ENCODE data around the gene DMXL2.
A peak's percentile ranks its signal among the peaks of the same experiment; 100 is the strongest.
"Not testable (repeated sequence)": the region's sequence is repeated elsewhere in the genome, so short reads cannot be mapped to it uniquely, and the experiment has no call there.

The DMXL2 gene, protein sequence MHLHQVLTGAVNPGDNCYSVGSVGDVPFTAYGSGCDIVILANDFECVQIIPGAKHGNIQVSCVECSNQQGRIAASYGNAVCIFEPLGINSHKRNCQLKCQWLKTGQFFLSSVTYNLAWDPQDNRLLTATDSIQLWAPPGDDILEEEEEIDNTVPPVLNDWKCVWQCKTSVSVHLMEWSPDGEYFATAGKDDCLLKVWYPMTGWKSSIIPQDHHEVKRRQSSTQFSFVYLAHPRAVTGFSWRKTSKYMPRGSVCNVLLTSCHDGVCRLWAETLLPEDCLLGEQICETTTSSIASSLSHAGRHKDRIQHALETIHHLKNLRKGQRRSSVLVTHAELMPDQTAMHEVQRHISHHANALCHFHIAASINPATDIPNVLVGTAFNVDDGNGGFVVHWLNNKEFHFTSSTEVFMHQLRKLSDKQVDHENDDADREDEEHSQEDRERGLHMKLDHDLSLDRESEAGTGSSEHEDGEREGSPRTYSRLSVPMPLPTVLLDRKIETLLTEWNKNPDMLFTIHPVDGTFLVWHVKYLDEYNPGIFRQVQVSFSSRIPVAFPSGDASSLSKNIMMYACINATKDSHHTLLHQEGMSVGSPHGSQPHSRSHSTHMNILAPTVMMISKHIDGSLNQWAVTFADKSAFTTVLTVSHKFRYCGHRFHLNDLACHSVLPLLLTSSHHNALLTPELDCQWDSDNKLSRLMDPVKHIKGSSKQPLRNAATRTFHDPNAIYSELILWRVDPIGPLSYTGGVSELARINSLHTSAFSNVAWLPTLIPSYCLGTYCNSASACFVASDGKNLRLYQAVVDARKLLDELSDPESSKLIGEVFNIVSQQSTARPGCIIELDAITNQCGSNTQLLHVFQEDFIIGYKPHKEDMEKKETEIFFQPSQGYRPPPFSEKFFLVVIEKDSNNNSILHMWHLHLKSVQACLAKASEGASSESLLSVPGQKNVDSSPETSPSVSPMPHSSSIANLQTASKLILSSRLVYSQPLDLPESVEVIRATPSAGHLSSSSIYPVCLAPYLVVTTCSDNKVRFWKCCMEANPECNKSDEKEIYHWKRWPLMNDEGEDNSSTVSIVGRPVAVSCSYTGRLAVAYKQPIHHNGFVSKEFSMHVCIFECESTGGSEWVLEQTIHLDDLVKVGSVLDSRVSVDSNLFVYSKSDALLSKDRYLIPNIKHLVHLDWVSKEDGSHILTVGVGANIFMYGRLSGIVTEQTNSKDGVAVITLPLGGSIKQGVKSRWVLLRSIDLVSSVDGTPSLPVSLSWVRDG (N-terminal part only)

DNA sequence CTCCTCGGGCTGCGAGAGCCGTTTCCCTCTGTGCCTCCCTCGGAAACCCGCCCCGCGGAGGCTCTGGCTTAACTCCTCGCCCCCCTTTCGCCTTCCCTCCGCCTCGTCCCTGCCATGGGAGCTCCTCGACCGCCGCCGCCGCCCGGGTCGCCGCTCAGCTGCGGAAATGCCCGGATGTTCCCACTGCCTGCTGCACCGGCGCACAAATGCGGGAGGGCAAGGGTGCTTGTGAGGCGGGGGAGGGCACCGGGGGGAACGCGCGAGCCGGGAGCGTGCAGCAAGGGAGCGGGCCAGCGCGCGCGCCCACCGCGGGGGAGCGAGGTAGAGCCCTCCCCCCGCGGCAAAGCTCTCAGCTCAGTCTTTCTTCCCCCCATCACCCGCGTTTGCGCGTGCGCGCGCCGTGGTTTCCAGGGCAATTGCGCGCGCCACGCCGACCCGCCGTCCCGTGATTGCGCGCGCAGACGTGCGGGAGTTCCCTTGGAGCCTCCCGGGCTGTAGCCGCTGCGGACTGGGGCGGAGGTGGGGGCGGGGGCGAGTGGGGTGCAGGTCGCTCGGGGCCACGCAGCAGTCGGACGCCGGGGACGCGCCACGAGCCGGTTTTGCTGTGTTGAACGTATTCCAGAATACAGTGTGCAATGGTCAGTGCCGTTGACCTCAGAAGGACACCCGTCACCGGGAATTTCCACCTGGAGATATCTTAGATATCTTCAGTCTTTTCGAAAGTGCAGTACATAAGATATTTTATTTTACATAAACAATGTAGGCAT is at the start of gene DMXL2:
Gene DMXL2 (minus strand): TSS at position 168 of the 767 bp plus-strand sequence. CDS start 226 bp downstream, outside the sequence.
- Histone ChIP-seq H3K9me3 (ENCODE audit: control insufficient read depth, insufficient read depth, low read length) (no peaks in the 10 kb centered on the region), H3K27me3 (ENCODE audit: control insufficient read depth, insufficient read depth, low read length) (peaks cover 24% of the 10 kb centered on the region), H3K4me3 (ENCODE audit: low read depth, low read length) (peak within 1 kb of the TSS; percentile 95), H3K27ac (ENCODE audit: low read depth, low read length) (peak within 1 kb of the TSS; percentile 29), H3K9ac (ENCODE audit: low read depth, low read length) (peak within 1 kb of the TSS; percentile 42), H3K4me1 (ENCODE audit: control insufficient read depth, insufficient read depth, low read length) (peaks cover 6% of the 10 kb centered on the region; the same call in 1 of the 2 replicates), H3K36me3 (ENCODE audit: control insufficient read depth, insufficient read depth, low read length) (no peaks in the 10 kb centered on the region)

DNA sequence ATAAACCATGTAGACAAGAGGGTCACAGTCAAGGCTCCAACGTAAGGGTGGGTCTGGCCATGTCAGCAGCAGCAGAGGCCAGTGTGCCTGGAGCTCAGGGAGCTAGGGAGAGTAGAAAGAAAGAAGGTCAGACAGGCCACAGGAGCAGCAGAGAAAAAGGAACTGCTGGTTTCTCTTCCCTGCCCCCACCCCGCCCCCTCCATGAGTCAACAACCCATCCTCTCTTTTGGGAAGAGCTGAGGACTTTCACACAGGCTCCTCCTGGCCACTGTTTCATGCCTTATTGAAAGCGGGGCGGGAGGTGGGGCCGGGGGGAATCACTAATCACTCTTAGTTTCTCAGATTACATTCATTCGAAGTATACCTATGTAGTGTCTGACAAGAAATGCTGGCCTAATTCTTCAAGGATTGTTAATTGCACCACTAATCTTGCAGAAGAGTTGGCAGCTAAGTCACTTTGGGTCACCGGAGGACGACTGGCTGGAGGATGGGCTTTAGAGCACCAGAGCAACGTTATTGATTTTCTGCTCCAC is 49.6 kb upstream of the DMXL2 start:
- H3K4me3 ChIP-seq (ENCODE audit: low read depth, low read length) = no peak overlapping the region
- H3K9ac ChIP-seq (ENCODE audit: low read depth, low read length) = no peak overlapping the region
- no peaks in the 10 kb centered on the region for H3K36me3 ChIP-seq (ENCODE audit: control insufficient read depth, insufficient read depth, low read length)
- no peak overlapping the region for H3K27ac ChIP-seq (ENCODE audit: low read depth, low read length)
- H3K27me3 ChIP-seq (ENCODE audit: control insufficient read depth, insufficient read depth, low read length) = no peaks in the 10 kb centered on the region
- H3K9me3 ChIP-seq (ENCODE audit: control insufficient read depth, insufficient read depth, low read length) = no peaks in the 10 kb centered on the region
- peaks cover 7% of the 10 kb centered on the region; the same call in 1 of the 2 replicates for H3K4me1 ChIP-seq (ENCODE audit: control insufficient read depth, insufficient read depth, low read length)

DNA sequence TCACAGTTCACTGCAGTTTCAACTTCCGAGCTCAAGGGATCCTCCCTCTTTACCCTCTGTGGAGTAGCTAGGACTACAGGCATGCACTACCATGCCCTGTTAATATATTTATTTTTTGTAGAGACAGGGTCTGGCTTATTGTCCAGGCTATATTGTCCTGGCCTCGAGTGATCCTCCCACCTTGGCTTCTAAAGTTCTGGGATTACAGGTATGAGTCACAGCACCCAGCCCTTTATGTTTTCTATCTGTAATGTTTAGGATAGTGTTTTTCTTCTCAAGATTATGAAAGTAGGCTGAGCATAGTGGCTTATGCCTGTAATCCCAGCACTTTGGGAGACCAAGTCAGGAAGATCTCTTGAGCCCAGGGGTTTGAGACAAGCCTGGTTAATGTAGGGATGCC is 46.8 kb upstream of the DMXL2 start:
- Histone ChIP-seq H3K36me3 (ENCODE audit: control insufficient read depth, insufficient read depth, low read length) (no peaks in the 10 kb centered on the region), H3K27me3 (ENCODE audit: control insufficient read depth, insufficient read depth, low read length) (no peaks in the 10 kb centered on the region), H3K4me3 (ENCODE audit: low read depth, low read length) (no peak overlapping the region), H3K9ac (ENCODE audit: low read depth, low read length) (no peak overlapping the region), H3K4me1 (ENCODE audit: control insufficient read depth, insufficient read depth, low read length) (peaks cover 7% of the 10 kb centered on the region; the same call in 1 of the 2 replicates), H3K27ac (ENCODE audit: low read depth, low read length) (no peak overlapping the region), H3K9me3 (ENCODE audit: control insufficient read depth, insufficient read depth, low read length) (no peaks in the 10 kb centered on the region)

DNA sequence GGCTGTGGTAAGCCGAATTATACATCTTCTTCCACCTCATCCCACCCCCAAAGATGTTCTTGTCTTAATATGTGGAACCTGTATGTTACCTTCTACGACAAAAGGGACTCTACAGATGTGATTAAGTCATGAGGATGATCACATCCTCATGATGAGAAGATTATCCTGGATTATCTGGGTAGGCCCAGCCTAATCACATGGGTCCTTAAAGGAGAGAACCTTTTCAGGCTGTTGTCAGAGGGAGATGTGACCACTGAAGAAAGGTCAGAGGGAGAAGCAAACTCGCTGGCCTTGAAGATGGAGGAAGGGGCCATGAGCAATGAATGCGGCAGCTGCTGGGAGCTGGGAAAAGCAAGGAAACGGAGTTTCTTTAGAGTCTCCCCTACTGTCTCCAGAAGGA is 45.9 kb upstream of the DMXL2 start:
- H3K4me1 ChIP-seq (ENCODE audit: control insufficient read depth, insufficient read depth, low read length) = peaks cover 7% of the 10 kb centered on the region; the same call in 1 of the 2 replicates
- H3K9me3 ChIP-seq (ENCODE audit: control insufficient read depth, insufficient read depth, low read length) = no peaks in the 10 kb centered on the region
- no peaks in the 10 kb centered on the region for H3K27me3 ChIP-seq (ENCODE audit: control insufficient read depth, insufficient read depth, low read length)
- no peak overlapping the region for H3K9ac ChIP-seq (ENCODE audit: low read depth, low read length)
- no peaks in the 10 kb centered on the region for H3K36me3 ChIP-seq (ENCODE audit: control insufficient read depth, insufficient read depth, low read length)
- H3K4me3 ChIP-seq (ENCODE audit: low read depth, low read length) = no peak overlapping the region
- no peak overlapping the region for H3K27ac ChIP-seq (ENCODE audit: low read depth, low read length)

DNA sequence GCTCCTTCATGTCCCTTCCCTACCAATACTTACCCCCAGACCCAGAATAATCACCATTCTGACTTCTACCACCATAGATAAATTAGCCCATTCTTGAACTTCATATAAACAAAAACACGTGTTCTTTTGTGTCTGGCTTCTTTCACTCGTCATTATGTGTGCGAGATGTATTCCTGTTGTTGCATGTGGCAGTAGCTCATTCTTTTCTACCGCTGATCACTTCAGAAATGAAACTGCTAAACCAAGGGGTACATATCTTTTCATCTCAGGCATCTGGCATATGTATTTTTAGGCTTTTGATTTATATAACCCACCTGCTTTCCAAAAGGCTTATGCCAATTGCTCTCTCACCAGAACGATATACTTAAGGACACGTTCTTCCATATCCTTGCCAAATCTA is 44.9 kb upstream of the DMXL2 start:
- peaks cover 5% of the 10 kb centered on the region; the same call in 1 of the 2 replicates for H3K4me1 ChIP-seq (ENCODE audit: control insufficient read depth, insufficient read depth, low read length)
- no peaks in the 10 kb centered on the region for H3K27me3 ChIP-seq (ENCODE audit: control insufficient read depth, insufficient read depth, low read length)
- H3K4me3 ChIP-seq (ENCODE audit: low read depth, low read length) = no peak overlapping the region
- H3K36me3 ChIP-seq (ENCODE audit: control insufficient read depth, insufficient read depth, low read length) = no peaks in the 10 kb centered on the region
- H3K9ac ChIP-seq (ENCODE audit: low read depth, low read length) = no peak overlapping the region
- H3K9me3 ChIP-seq (ENCODE audit: control insufficient read depth, insufficient read depth, low read length) = no peaks in the 10 kb centered on the region
- H3K27ac ChIP-seq (ENCODE audit: low read depth, low read length) = no peak overlapping the region

DNA sequence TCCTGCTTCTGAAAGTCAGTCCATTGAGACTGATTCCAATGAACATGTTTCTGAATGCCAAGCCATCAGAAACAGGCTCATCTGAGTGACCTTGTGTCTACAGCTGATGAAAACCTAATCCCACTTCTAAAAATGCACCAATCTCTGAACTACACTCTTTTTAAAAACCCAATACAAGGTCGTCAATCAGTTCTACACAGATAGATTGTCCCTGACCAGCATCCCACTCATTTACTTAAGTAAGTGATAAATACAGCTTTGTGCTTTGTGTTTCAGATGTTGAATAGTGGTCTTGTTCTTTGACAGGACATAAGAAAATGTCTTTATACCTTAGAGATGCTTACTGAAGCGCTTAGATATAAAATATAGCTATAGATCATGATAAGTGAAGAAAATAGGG is 38.5 kb upstream of the DMXL2 start:
- H3K27ac ChIP-seq (ENCODE audit: low read depth, low read length) = no peak overlapping the region
- H3K36me3 ChIP-seq (ENCODE audit: control insufficient read depth, insufficient read depth, low read length) = no peaks in the 10 kb centered on the region
- no peaks in the 10 kb centered on the region for H3K27me3 ChIP-seq (ENCODE audit: control insufficient read depth, insufficient read depth, low read length)
- no peaks in the 10 kb centered on the region for H3K9me3 ChIP-seq (ENCODE audit: control insufficient read depth, insufficient read depth, low read length)
- H3K4me1 ChIP-seq (ENCODE audit: control insufficient read depth, insufficient read depth, low read length) = no peaks in the 10 kb centered on the region
- H3K4me3 ChIP-seq (ENCODE audit: low read depth, low read length) = no peak overlapping the region
- H3K9ac ChIP-seq (ENCODE audit: low read depth, low read length) = no peak overlapping the region

DNA sequence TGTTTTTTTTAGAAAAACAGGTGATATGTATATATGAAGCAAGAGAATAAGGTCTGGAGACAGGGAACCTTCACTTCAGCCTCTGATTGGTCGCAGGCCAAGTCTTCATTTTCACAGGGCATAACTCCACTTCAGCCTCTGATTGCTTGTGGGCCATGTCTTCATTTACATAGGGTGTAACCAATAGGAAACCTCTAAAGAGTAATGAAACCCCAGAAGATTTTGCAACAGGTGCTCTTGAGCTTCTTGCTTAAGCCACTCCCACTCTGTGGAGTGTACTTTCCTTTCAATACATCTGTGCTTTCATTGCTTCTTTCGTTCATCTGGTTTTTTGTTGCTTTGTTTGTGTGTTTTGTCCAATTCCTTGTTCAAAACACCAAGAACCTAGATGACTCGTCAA is 36.1 kb upstream of the DMXL2 start:
- Histone ChIP-seq H3K4me1 (ENCODE audit: control insufficient read depth, insufficient read depth, low read length) (peaks cover 6% of the 10 kb centered on the region), H3K9me3 (ENCODE audit: control insufficient read depth, insufficient read depth, low read length) (no peaks in the 10 kb centered on the region), H3K4me3 (ENCODE audit: low read depth, low read length) (no peak overlapping the region), H3K36me3 (ENCODE audit: control insufficient read depth, insufficient read depth, low read length) (no peaks in the 10 kb centered on the region), H3K9ac (ENCODE audit: low read depth, low read length) (no peak overlapping the region), H3K27ac (ENCODE audit: low read depth, low read length) (no peak overlapping the region), H3K27me3 (ENCODE audit: control insufficient read depth, insufficient read depth, low read length) (no peaks in the 10 kb centered on the region)

DNA sequence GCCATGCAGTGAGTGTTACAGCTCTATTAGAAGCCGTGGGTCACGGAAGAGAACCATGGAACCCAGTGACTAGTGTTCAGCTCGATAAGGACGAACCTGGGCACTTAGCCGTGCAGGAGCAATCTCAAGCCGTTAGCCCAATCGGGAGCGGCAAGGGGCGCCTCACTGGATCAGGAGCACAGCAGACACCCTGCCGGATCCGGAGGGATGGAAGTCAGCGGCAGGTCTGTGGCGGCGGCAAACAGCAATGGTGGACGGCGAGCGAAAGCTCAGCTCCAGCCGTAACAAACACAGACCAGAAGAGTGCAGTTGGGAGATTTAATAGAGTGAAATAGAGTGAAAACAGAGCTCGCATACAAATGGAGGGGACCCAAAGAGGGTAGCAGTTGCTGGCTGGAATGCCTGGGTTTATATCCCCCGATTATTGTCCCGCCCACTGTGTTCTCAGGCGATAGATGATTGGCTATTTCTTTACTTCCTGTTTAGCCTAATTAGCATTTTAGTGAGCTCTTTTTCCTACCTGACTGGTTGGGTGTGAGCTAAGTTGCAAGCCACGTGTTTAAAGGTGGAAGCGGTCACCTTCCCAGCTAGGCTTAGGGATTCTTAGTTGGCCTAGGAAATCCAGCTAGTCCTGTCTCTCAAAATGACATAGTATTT is 33.0 kb upstream of the DMXL2 start:
- not testable (repeated sequence) for H3K27ac ChIP-seq (ENCODE audit: low read depth, low read length); H3K27me3 ChIP-seq (ENCODE audit: control insufficient read depth, insufficient read depth, low read length); H3K36me3 ChIP-seq (ENCODE audit: control insufficient read depth, insufficient read depth, low read length); H3K4me3 ChIP-seq (ENCODE audit: low read depth, low read length); H3K9me3 ChIP-seq (ENCODE audit: control insufficient read depth, insufficient read depth, low read length); H3K9ac ChIP-seq (ENCODE audit: low read depth, low read length); H3K4me1 ChIP-seq (ENCODE audit: control insufficient read depth, insufficient read depth, low read length)

DNA sequence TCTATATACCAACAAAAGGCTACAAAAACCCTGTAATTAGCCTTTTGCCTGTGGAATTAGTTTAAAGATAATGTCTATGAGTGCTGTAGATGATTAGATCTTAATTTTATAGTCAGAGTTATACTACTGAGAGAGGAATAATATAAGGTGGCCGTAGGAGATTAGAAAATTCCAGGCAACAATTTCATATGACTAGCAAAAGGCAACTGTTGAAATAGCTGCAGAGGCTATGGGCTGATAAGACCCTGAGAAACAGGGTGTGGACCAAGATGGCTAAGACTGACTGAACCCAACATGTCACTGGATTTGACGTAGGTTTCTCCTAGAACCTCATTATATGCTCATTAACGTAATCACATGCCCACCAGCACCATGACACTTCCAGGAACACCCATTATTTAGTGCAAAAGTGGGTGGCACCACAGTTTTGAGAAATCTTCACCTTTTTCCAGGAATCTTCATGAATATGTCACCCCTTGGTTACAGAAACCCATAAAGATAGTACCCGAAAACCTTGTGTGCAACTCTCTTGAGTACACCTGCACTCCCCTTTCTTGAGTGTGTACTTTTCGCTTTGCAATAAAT is 29.6 kb upstream of the DMXL2 start:
- no peaks in the 10 kb centered on the region for H3K36me3 ChIP-seq (ENCODE audit: control insufficient read depth, insufficient read depth, low read length)
- no peaks in the 10 kb centered on the region for H3K27me3 ChIP-seq (ENCODE audit: control insufficient read depth, insufficient read depth, low read length)
- H3K9ac ChIP-seq (ENCODE audit: low read depth, low read length) = no peak overlapping the region
- H3K4me3 ChIP-seq (ENCODE audit: low read depth, low read length) = no peak overlapping the region
- H3K27ac ChIP-seq (ENCODE audit: low read depth, low read length) = no peak overlapping the region
- H3K9me3 ChIP-seq (ENCODE audit: control insufficient read depth, insufficient read depth, low read length) = no peaks in the 10 kb centered on the region
- peaks cover 6% of the 10 kb centered on the region for H3K4me1 ChIP-seq (ENCODE audit: control insufficient read depth, insufficient read depth, low read length)
